WTC11 (cell line): ENCODE measurements around the gene EHBP1L1. TPM values are rescaled to one million over a fixed set of nuclear protein-coding genes. Genes with fewer than 3 reads are reported as not detected.

Experiments used
- ATAC-seq: fragments of 200-7000 bp; cut with Tn5 transposase; 2 replicates; pipeline ENCODE4 v1.10.0; 2021; ENCODE audit warnings: mild to moderate bottlenecking, moderate library complexity
- CTCF ChIA-PET: fragments of 300-600 bp; sonication (Branson Sonifier 250); formaldehyde crosslinking; loops from one replicate; lab custom pipeline; 2021; ENCODE audit warnings: antibody characterized with exemption; lab: Charles Lee
- POLR2A ChIA-PET: fragments of 350-600 bp; sonication (Branson Sonifier 250); formaldehyde crosslinking; loops from one replicate; lab custom pipeline; 2021; ENCODE audit warnings: antibody characterized with exemption; lab: Charles Lee
- DNase-seq: peaks from one replicate; pipeline ENCODE4 v3.0.0; 2021; ENCODE audit warnings: low spot score
- H3K27ac Mint-ChIP-seq: 2 replicates; pipeline ENCODE4 v1.8.0; 2021; ENCODE audit warnings: mixed read lengths
- H3K27me3 Mint-ChIP-seq: 2 replicates; pipeline ENCODE4 v1.8.0; 2021; ENCODE audit warnings: low read depth, mild to moderate bottlenecking, moderate library complexity, mixed read lengths
- H3K36me3 Mint-ChIP-seq: 2 replicates; pipeline ENCODE4 v1.8.0; 2021; ENCODE audit warnings: mixed read lengths
- H3K4me1 Mint-ChIP-seq: 2 replicates; pipeline ENCODE4 v1.8.0; 2022; ENCODE audit warnings: mixed read lengths
- H3K4me3 Mint-ChIP-seq: 2 replicates; pipeline ENCODE4 v1.8.0; 2021; ENCODE audit warnings: mild to moderate bottlenecking, moderate library complexity, mixed read lengths
- H3K9me3 Mint-ChIP-seq: 2 replicates; pipeline ENCODE4 v1.8.0; 2021; ENCODE audit warnings: mixed read lengths
- ATF2 ChIP-seq: sonication (generic); formaldehyde crosslinking; IDR thresholded peaks from 2 replicates; pipeline ENCODE4 v1.8.1; 2022; ENCODE audit warnings: low read depth, missing genetic modification reagents, borderline replicate concordance
- CREB1 ChIP-seq: sonication (generic); formaldehyde crosslinking; IDR thresholded peaks from 2 replicates; pipeline ENCODE4 v1.8.0; 2023; ENCODE audit warnings: mild to moderate bottlenecking, missing genetic modification reagents
- E2F1 ChIP-seq: sonication (generic); formaldehyde crosslinking; IDR thresholded peaks from 2 replicates; pipeline ENCODE4 v1.8.0; 2022; ENCODE audit warnings: mild to moderate bottlenecking, missing genetic modification reagents
- ELF4 ChIP-seq: sonication (generic); formaldehyde crosslinking; IDR thresholded peaks from 2 replicates; pipeline ENCODE4 v1.8.1; 2022; ENCODE audit warnings: low read depth, mild to moderate bottlenecking, moderate library complexity, missing genetic modification reagents
- FOXJ3 ChIP-seq: sonication (generic); formaldehyde crosslinking; IDR thresholded peaks from 2 replicates; pipeline ENCODE4 v1.9.0; 2021; ENCODE audit warnings: missing genetic modification reagents, mild to moderate bottlenecking, borderline replicate concordance
- GABPB1 ChIP-seq: sonication (generic); formaldehyde crosslinking; IDR thresholded peaks from 2 replicates; pipeline ENCODE4 v1.8.1; 2023; ENCODE audit warnings: mild to moderate bottlenecking, missing genetic modification reagents
- KAT7 ChIP-seq: sonication (generic); formaldehyde crosslinking; IDR thresholded peaks from 2 replicates; pipeline ENCODE4 v1.8.1; 2023; ENCODE audit warnings: missing genetic modification reagents, mild to moderate bottlenecking, borderline replicate concordance
- MXD4 ChIP-seq: fragments of 250-450 bp; sonication (Bioruptor Pico); IDR thresholded peaks from 2 replicates; pipeline ENCODE4 v1.8.0; 2021; ENCODE audit warnings: mild to moderate bottlenecking, moderate library complexity, borderline replicate concordance
- NFE2L1 ChIP-seq: sonication (generic); formaldehyde crosslinking; IDR thresholded peaks from 2 replicates; pipeline ENCODE4 v1.8.1; 2023; ENCODE audit warnings: missing genetic modification reagents
- RORB ChIP-seq: fragments of 250-450 bp; sonication (Bioruptor Pico); IDR thresholded peaks from 2 replicates; pipeline ENCODE4 v1.9.0; 2021; ENCODE audit warnings: mild to moderate bottlenecking
- SMAD4 ChIP-seq: sonication (generic); formaldehyde crosslinking; IDR thresholded peaks from 2 replicates; pipeline ENCODE4 v1.8.0; 2022; ENCODE audit warnings: mild to moderate bottlenecking, missing genetic modification reagents
- TEAD1 ChIP-seq: sonication (generic); formaldehyde crosslinking; IDR thresholded peaks from 2 replicates; pipeline ENCODE4 v1.8.0; 2022; ENCODE audit warnings: mild to moderate bottlenecking, missing genetic modification reagents
- TP53 ChIP-seq: sonication (generic); formaldehyde crosslinking; IDR thresholded peaks from 2 replicates; pipeline ENCODE4 v1.8.1; 2023; ENCODE audit warnings: mild to moderate bottlenecking, missing genetic modification reagents
- USF1 ChIP-seq: sonication (generic); formaldehyde crosslinking; IDR thresholded peaks from 2 replicates; pipeline ENCODE4 v1.8.0; 2022; ENCODE audit warnings: mild to moderate bottlenecking, missing genetic modification reagents
- ZNF416 ChIP-seq: fragments of 250-450 bp; sonication (Bioruptor Pico); IDR thresholded peaks from 2 replicates; pipeline ENCODE4 v1.9.0; 2021; ENCODE audit warnings: mild to moderate bottlenecking, inconsistent platforms
- total RNA-seq: library from RNA; stranded (reverse); gene quantifications from 3 replicates; pipeline ENCODE4 v1.2.3, GENCODE V29; 2021
- TF ChIP-seq, protein P1 (sequence below): sonication (generic); formaldehyde crosslinking; IDR thresholded peaks from 2 replicates; pipeline ENCODE4 v1.8.0; 2022; ENCODE audit warnings: missing genetic modification reagents
- TF ChIP-seq, protein P2 (sequence below): sonication (generic); formaldehyde crosslinking; IDR thresholded peaks from 2 replicates; pipeline ENCODE4 v1.8.1; 2023; ENCODE audit warnings: mild to moderate bottlenecking, missing genetic modification reagents
- TF ChIP-seq, protein P3 (sequence below): sonication (generic); formaldehyde crosslinking; IDR thresholded peaks from 2 replicates; pipeline ENCODE4 v1.8.0; 2022; ENCODE audit warnings: mild to moderate bottlenecking, missing genetic modification reagents
- TF ChIP-seq, protein P4 (sequence below): sonication (generic); formaldehyde crosslinking; conservative IDR thresholded peaks from 2 replicates; pipeline ENCODE4 v1.8.1; 2022; ENCODE audit warnings: mild to moderate bottlenecking, missing genetic modification reagents

Gene EHBP1L1
- total RNA-seq, 1 experiment from 2014 or later, result 11.8 TPM

- TF ChIP-seq, protein P1, sequence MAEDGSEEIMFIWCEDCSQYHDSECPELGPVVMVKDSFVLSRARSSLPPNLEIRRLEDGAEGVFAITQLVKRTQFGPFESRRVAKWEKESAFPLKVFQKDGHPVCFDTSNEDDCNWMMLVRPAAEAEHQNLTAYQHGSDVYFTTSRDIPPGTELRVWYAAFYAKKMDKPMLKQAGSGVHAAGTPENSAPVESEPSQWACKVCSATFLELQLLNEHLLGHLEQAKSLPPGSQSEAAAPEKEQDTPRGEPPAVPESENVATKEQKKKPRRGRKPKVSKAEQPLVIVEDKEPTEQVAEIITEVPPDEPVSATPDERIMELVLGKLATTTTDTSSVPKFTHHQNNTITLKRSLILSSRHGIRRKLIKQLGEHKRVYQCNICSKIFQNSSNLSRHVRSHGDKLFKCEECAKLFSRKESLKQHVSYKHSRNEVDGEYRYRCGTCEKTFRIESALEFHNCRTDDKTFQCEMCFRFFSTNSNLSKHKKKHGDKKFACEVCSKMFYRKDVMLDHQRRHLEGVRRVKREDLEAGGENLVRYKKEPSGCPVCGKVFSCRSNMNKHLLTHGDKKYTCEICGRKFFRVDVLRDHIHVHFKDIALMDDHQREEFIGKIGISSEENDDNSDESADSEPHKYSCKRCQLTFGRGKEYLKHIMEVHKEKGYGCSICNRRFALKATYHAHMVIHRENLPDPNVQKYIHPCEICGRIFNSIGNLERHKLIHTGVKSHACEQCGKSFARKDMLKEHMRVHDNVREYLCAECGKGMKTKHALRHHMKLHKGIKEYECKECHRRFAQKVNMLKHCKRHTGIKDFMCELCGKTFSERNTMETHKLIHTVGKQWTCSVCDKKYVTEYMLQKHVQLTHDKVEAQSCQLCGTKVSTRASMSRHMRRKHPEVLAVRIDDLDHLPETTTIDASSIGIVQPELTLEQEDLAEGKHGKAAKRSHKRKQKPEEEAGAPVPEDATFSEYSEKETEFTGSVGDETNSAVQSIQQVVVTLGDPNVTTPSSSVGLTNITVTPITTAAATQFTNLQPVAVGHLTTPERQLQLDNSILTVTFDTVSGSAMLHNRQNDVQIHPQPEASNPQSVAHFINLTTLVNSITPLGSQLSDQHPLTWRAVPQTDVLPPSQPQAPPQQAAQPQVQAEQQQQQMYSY (CRISPR knock-in tag), result no peak
- TF ChIP-seq MXD4 (CRISPR knock-in tag) (no peak), ATF2 (CRISPR knock-in tag) (no peak)
Observed at GRCh38 chr11:65536412-65537295, 39.2 kb upstream of the EHBP1L1 start (continued).

DNA sequence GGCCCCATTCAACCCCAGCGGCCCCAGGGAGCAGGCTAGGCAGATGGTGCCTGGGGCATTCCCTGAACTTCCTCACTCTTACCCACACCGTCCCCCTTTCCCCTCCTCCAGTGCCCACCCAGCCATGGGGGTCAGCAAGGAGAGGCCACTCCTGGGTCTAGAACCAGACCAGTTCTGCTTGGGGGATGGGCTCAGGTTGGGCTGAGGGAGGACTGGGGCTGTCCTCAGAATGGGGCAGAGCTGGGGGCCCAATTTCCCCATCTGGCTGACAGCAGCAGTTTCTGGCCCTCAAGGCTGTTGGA is 38.6 kb upstream of the EHBP1L1 start:
- H3K36me3 Mint-ChIP-seq, result peaks cover 5% of the 10 kb centered on the region; the same call in 1 of the 2 replicates
- TF ChIP-seq USF1 (CRISPR knock-in tag) (no peak), RORB (CRISPR knock-in tag) (no peak), CREB1 (CRISPR knock-in tag) (no peak), NFE2L1 (CRISPR knock-in tag) (no peak), GABPB1 (CRISPR knock-in tag) (no peak), TEAD1 (CRISPR knock-in tag) (no peak), FOXJ3 (CRISPR knock-in tag) (no peak), TP53 (CRISPR knock-in tag) (no peak), KAT7 (no peak), ZNF416 (CRISPR knock-in tag) (no peak), E2F1 (no peak), ELF4 (CRISPR knock-in tag) (no peak), SMAD4 (CRISPR knock-in tag) (no peak)
- TF ChIP-seq, protein P2, sequence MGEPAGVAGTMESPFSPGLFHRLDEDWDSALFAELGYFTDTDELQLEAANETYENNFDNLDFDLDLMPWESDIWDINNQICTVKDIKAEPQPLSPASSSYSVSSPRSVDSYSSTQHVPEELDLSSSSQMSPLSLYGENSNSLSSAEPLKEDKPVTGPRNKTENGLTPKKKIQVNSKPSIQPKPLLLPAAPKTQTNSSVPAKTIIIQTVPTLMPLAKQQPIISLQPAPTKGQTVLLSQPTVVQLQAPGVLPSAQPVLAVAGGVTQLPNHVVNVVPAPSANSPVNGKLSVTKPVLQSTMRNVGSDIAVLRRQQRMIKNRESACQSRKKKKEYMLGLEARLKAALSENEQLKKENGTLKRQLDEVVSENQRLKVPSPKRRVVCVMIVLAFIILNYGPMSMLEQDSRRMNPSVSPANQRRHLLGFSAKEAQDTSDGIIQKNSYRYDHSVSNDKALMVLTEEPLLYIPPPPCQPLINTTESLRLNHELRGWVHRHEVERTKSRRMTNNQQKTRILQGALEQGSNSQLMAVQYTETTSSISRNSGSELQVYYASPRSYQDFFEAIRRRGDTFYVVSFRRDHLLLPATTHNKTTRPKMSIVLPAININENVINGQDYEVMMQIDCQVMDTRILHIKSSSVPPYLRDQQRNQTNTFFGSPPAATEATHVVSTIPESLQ (CRISPR knock-in tag), result no peak
- TF ChIP-seq, protein P1 (CRISPR knock-in tag), result no peak
- TF ChIP-seq, protein P3, sequence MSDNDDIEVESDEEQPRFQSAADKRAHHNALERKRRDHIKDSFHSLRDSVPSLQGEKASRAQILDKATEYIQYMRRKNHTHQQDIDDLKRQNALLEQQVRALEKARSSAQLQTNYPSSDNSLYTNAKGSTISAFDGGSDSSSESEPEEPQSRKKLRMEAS (CRISPR knock-in tag), result no peak
- TF ChIP-seq, protein P4, sequence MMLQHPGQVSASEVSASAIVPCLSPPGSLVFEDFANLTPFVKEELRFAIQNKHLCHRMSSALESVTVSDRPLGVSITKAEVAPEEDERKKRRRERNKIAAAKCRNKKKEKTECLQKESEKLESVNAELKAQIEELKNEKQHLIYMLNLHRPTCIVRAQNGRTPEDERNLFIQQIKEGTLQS (CRISPR knock-in tag), result no peak
- no peak for DNase-seq
- no peak overlapping the region for H3K27ac Mint-ChIP-seq
- no peak overlapping the region for H3K4me3 Mint-ChIP-seq
- H3K4me1 Mint-ChIP-seq, result peaks cover 2% of the 10 kb centered on the region
- ChIA-PET CTCF (interaction anchor here (1.4 to 10.3 kb wide), 7 partner anchors 7 to 52 kb away, joined by 4 to 271 read pairs (median 7); partner anchors contain the start of genes FAM89B, KCNK7 and ZNRD2), POLR2A (no interaction called here)
- ATAC-seq, result no peak
- H3K9me3 Mint-ChIP-seq, result no peaks in the 10 kb centered on the region
- peaks cover 27% of the 10 kb centered on the region for H3K27me3 Mint-ChIP-seq
